ENCODE results near the gene DPP7. TPM values are rescaled to one million over a fixed set of nuclear protein-coding genes. Genes with fewer than 3 reads are reported as not detected.

The DPP7 gene
- total and polyA plus RNA-seq, 9 of the 15 experiments (the other 6 are each of a cell fraction or from before 2014, with no cell fraction given), result 0.99 to 365 (median 132) TPM

DNA sequence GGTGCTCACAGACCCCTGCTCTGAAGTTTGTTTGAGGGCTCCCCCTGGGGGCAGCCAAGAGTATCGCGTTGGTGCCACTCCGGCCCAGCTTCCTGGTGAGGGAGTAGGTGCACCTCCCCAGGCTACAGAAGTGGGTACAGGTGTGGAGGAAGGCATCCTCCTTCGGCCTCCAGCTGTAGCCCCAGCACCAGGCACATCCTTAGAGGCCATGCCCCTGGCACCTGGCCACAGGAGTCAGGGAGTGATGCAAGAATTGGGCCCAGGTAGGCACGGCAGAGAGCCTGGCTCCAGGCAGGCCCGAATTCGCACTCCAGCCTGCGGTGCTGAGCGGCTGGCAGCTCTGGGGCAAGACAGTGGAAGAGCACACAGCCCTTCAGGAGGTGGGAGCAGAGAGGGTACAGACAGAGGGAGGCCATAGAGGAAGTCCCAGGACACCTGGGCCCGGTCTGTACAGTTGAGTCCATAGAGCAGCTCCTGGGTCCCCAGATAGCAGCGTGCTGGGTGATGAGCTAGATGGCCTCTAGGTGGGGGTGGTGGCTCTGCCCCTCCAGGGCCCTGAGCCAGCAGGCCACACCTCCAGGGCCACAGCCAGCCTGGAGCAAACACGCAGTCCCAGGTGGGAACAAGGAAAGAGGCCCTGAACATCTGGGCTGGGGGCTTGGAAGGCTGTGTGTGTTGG is 46.5 kb downstream of the DPP7 start (continued):
- no peak for TF ChIP-seq NONO (IDR thresholded peaks at IDR 0.05; ENCODE audit: low read depth in 2 of 2, low read length in 1 of 2)
- TF ChIP-seq, protein P1, sequence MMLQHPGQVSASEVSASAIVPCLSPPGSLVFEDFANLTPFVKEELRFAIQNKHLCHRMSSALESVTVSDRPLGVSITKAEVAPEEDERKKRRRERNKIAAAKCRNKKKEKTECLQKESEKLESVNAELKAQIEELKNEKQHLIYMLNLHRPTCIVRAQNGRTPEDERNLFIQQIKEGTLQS (IDR thresholded peaks at IDR 0.05), result peak; percentile 54; the same call in 1 of the 2 replicates
- TF ChIP-seq, protein P1 (CRISPR knock-in tag; conservative IDR thresholded peaks at IDR 0.05), result no peak
- TF ChIP-seq ARID2 (IDR thresholded peaks at IDR 0.05), result no peak
- peak; percentile 52 for TF ChIP-seq NFIC (IDR thresholded peaks at IDR 0.05)
- no peak for TF ChIP-seq CHD1 (IDR thresholded peaks at IDR 0.05; ENCODE audit: low read length)
- TF ChIP-seq ZNF217 (CRISPR knock-in tag; IDR thresholded peaks at IDR 0.05), result no peak
- peak; percentile 64 for TF ChIP-seq CEBPB (tag; IDR thresholded peaks at IDR 0.05)
- TF ChIP-seq, protein P2, sequence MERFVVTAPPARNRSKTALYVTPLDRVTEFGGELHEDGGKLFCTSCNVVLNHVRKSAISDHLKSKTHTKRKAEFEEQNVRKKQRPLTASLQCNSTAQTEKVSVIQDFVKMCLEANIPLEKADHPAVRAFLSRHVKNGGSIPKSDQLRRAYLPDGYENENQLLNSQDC (CRISPR knock-in tag; IDR thresholded peaks at IDR 0.05), result no peak
- TF ChIP-seq, protein P3, sequence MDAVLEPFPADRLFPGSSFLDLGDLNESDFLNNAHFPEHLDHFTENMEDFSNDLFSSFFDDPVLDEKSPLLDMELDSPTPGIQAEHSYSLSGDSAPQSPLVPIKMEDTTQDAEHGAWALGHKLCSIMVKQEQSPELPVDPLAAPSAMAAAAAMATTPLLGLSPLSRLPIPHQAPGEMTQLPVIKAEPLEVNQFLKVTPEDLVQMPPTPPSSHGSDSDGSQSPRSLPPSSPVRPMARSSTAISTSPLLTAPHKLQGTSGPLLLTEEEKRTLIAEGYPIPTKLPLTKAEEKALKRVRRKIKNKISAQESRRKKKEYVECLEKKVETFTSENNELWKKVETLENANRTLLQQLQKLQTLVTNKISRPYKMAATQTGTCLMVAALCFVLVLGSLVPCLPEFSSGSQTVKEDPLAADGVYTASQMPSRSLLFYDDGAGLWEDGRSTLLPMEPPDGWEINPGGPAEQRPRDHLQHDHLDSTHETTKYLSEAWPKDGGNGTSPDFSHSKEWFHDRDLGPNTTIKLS (IDR thresholded peaks at IDR 0.05; ENCODE audit: borderline replicate concordance, low read depth), result no peak
- TF ChIP-seq, protein P4, sequence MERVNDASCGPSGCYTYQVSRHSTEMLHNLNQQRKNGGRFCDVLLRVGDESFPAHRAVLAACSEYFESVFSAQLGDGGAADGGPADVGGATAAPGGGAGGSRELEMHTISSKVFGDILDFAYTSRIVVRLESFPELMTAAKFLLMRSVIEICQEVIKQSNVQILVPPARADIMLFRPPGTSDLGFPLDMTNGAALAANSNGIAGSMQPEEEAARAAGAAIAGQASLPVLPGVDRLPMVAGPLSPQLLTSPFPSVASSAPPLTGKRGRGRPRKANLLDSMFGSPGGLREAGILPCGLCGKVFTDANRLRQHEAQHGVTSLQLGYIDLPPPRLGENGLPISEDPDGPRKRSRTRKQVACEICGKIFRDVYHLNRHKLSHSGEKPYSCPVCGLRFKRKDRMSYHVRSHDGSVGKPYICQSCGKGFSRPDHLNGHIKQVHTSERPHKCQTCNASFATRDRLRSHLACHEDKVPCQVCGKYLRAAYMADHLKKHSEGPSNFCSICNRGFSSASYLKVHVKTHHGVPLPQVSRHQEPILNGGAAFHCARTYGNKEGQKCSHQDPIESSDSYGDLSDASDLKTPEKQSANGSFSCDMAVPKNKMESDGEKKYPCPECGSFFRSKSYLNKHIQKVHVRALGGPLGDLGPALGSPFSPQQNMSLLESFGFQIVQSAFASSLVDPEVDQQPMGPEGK (CRISPR knock-in tag; IDR thresholded peaks at IDR 0.05; ENCODE audit: borderline replicate concordance), result no peak
- TF ChIP-seq U2AF2 (optimal IDR thresholded peaks at IDR 0.05; ENCODE audit: low read depth, low read length), result no peak
- TF ChIP-seq TCF7L2 (IDR thresholded peaks at IDR 0.05; ENCODE audit: low read depth, low read length), result no peak
- peak; percentile 53; the same call in 1 of the 2 replicates for TF ChIP-seq MTA3 (IDR thresholded peaks at IDR 0.05; ENCODE audit: borderline replicate concordance)
- TF ChIP-seq SIN3A (IDR thresholded peaks at IDR 0.05; ENCODE audit: borderline replicate concordance in 2 of 2, control insufficient read depth in 1 of 2, low read depth in 2 of 2, low read length in 2 of 2), result peak in 1 of 2 experiments; percentile 49; a peak in 1 of 4 replicates
- TF ChIP-seq, protein P5, sequence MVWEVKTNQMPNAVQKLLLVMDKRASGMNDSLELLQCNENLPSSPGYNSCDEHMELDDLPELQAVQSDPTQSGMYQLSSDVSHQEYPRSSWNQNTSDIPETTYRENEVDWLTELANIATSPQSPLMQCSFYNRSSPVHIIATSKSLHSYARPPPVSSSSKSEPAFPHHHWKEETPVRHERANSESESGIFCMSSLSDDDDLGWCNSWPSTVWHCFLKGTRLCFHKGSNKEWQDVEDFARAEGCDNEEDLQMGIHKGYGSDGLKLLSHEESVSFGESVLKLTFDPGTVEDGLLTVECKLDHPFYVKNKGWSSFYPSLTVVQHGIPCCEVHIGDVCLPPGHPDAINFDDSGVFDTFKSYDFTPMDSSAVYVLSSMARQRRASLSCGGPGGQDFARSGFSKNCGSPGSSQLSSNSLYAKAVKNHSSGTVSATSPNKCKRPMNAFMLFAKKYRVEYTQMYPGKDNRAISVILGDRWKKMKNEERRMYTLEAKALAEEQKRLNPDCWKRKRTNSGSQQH (CRISPR knock-in tag; IDR thresholded peaks at IDR 0.05), result no peak
- peak; percentile 52; the same call in 1 of the 2 replicates for TF ChIP-seq HDAC2 (IDR thresholded peaks at IDR 0.05)
- TF ChIP-seq, protein P6, sequence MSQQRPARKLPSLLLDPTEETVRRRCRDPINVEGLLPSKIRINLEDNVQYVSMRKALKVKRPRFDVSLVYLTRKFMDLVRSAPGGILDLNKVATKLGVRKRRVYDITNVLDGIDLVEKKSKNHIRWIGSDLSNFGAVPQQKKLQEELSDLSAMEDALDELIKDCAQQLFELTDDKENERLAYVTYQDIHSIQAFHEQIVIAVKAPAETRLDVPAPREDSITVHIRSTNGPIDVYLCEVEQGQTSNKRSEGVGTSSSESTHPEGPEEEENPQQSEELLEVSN (IDR thresholded peaks at IDR 0.05; ENCODE audit: borderline replicate concordance in 1 of 2, extremely low read depth in 1 of 2, insufficient read depth in 1 of 2, insufficient read length in 1 of 2, low read depth in 1 of 2, low read length in 1 of 2, poor library complexity in 1 of 2, severe bottlenecking in 1 of 2), result no peak
- TF ChIP-seq FUS (optimal IDR thresholded peaks at IDR 0.05; ENCODE audit: low read depth, low read length), result no peak

Measured in K562 (cell line).